Prostate gland (tissue), 2 donors: ENCODE data around the gene EIF3B.

ENCODE experiments used
- POLR2A ChIP-seq: fragments of 450-650 bp; IDR thresholded peaks from one replicate; pipeline ENCODE4 v1.6.1; 2016; ENCODE audit warnings: antibody characterized with exemption, mild to moderate bottlenecking
- POLR2AphosphoS5 ChIP-seq: sonication (generic); formaldehyde crosslinking; IDR thresholded peaks from one replicate; pipeline ENCODE4 v1.6.1; 2017; ENCODE audit warnings: antibody characterized with exemption
- TF ChIP-seq, protein P1 (sequence below), 4 experiments: fragments of 200-600 bp in 2 of 4; fragments of 450-650 bp in 2 of 4; sonication (generic) in 2 of 4; IDR thresholded peaks; 1 replicate in 3 of 4; 2 replicates in 1 of 4; pipeline ENCODE4 v1.5.1; 2016 to 2019; ENCODE audit warnings: antibody characterized with exemption in 4 of 4, mild to moderate bottlenecking in 2 of 4, moderate library complexity in 2 of 4

- TF ChIP-seq, protein P1, sequence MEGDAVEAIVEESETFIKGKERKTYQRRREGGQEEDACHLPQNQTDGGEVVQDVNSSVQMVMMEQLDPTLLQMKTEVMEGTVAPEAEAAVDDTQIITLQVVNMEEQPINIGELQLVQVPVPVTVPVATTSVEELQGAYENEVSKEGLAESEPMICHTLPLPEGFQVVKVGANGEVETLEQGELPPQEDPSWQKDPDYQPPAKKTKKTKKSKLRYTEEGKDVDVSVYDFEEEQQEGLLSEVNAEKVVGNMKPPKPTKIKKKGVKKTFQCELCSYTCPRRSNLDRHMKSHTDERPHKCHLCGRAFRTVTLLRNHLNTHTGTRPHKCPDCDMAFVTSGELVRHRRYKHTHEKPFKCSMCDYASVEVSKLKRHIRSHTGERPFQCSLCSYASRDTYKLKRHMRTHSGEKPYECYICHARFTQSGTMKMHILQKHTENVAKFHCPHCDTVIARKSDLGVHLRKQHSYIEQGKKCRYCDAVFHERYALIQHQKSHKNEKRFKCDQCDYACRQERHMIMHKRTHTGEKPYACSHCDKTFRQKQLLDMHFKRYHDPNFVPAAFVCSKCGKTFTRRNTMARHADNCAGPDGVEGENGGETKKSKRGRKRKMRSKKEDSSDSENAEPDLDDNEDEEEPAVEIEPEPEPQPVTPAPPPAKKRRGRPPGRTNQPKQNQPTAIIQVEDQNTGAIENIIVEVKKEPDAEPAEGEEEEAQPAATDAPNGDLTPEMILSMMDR (IDR thresholded peaks at IDR 0.05), result no peak
- TF ChIP-seq POLR2A (no peak), POLR2AphosphoS5 (no peak)
Observed at GRCh38 chr7:2404714-2405119, 50.1 kb downstream of the EIF3B start.
